Lower leg skin (tissue), 4 donors: ENCODE results near the gene CMC4. TPM values are rescaled to one million over a fixed set of nuclear protein-coding genes. Genes with fewer than 3 reads are reported as not detected.

Source experiments
- DNase-seq, 2 donors: peaks; one replicate each; pipeline ENCODE4 v3.0.0-alpha.2; 2019; ENCODE audit warnings: low spot score in 2 of 2
- H3K4me3 ChIP-seq: fragments of 200-600 bp; sonication (generic); 2 replicates; pipeline ENCODE4 v1.5.1; 2017; ENCODE audit warnings: mild to moderate bottlenecking, low read depth; ENCODE audit not compliant: poor library complexity, severe bottlenecking
- POLR2A ChIP-seq, 2 donors: fragments of 450-650 bp; IDR thresholded peaks; one replicate each; pipeline ENCODE4 v1.6.1; 2016 to 2017; ENCODE audit warnings: antibody characterized with exemption in 2 of 2, mild to moderate bottlenecking in 1 of 2, moderate library complexity in 1 of 2
- WGBS, 2 donors: methylation state at CpG; one replicate each; pipeline ENCODE4 v1.1.5; 2018; 5-methylcytosine and 5-hydroxymethylcytosine counted together
- intact Hi-C: fragments of 100-400 bp; cut with DNase I; formaldehyde crosslinking; loops from one replicate; pipeline ENCODE4 v1.15.0; 2023; ENCODE audit warnings: low total_unique reads
- total RNA-seq, 4 donors: library from RNA; depleted of rRNA; stranded (reverse); fragments of >200 nt; gene quantifications; one replicate each; pipeline ENCODE4 v1.1.0, GENCODE V29; 2016
- TF ChIP-seq, protein P1 (sequence below), 3 donors: fragments of 450-650 bp; IDR thresholded peaks; one replicate each; pipeline ENCODE4 v1.5.1; 2016; ENCODE audit warnings: antibody characterized with exemption in 3 of 3, mild to moderate bottlenecking in 3 of 3, moderate library complexity in 2 of 3

CMC4 gene
- total RNA-seq, 4 donors from 2014 or later, result 17.8 to 22.2 (median 18.5) TPM

DNA sequence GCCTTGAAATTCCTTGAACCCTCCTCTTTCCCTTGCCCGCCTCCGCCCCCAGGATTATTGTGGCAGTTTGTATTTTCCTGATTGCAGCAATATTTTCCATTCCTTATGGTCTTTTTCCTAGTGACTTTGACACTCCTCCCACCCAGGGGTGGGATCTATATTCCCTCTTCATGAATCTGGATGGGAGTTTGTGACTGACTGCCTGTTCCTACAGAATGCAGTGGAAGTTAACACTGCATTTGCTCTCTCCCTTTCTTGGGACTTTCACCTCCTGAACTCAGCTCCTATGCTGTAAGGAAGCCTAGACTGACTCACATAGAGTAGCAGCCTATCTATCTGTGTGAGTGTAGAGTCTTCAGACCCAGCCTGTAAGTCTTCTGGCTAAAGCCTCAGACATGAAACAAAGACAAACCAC, 42.1 kb downstream of the CMC4 start:
- no peak for DNase-seq

GRCh38 chrX:155028129-155028528, 42.8 kb downstream of the CMC4 start:
- no peak overlapping the region for H3K4me3 ChIP-seq
- WGBS, 2 donors, result 43 to 44% methylated on average over 3 of the region's 3 CpGs
- TF ChIP-seq, protein P1, sequence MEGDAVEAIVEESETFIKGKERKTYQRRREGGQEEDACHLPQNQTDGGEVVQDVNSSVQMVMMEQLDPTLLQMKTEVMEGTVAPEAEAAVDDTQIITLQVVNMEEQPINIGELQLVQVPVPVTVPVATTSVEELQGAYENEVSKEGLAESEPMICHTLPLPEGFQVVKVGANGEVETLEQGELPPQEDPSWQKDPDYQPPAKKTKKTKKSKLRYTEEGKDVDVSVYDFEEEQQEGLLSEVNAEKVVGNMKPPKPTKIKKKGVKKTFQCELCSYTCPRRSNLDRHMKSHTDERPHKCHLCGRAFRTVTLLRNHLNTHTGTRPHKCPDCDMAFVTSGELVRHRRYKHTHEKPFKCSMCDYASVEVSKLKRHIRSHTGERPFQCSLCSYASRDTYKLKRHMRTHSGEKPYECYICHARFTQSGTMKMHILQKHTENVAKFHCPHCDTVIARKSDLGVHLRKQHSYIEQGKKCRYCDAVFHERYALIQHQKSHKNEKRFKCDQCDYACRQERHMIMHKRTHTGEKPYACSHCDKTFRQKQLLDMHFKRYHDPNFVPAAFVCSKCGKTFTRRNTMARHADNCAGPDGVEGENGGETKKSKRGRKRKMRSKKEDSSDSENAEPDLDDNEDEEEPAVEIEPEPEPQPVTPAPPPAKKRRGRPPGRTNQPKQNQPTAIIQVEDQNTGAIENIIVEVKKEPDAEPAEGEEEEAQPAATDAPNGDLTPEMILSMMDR (IDR thresholded peaks at IDR 0.05), result no peak
- no peak for TF ChIP-seq POLR2A (IDR thresholded peaks at IDR 0.05)
- no peak for DNase-seq
- intact Hi-C loops, result no loop called here

More for the DNA sequence above, 42.1 kb downstream of the CMC4 start:
- no peak overlapping the region for H3K4me3 ChIP-seq
- WGBS, 2 donors, result 28 to 61% methylated on average over 2 of the region's 2 CpGs
- TF ChIP-seq POLR2A (IDR thresholded peaks at IDR 0.05), result no peak
- TF ChIP-seq, protein P1 (IDR thresholded peaks at IDR 0.05), result no peak
- intact Hi-C loops, result no loop called here

- DNase-seq, result peak in 1 of 2 donors; percentile 17
- peak overlapping the region; percentile 45 for H3K4me3 ChIP-seq
- whole genome bisulfite sequencing, 2 donors, result 0 to 31% methylated on average over 14 of the region's 14 CpGs
- no peak for TF ChIP-seq POLR2A (IDR thresholded peaks at IDR 0.05)
- TF ChIP-seq, protein P1 (IDR thresholded peaks at IDR 0.05), result no peak
- intact Hi-C loops, result no loop called here
Measured at GRCh38 chrX:155027509-155028066, 43.3 kb downstream of the CMC4 start.

GRCh38 chrX:155026727-155027508, 44.0 kb downstream of the CMC4 start, which contains the start of gene FUNDC2:
Gene FUNDC2 (plus strand): TSS chrX:155026844. CDS start chrX:155026939, 95 bp downstream.
- H3K4me3 ChIP-seq, result peak within 1 kb of the TSS; percentile 45
- intact Hi-C loops, result no loop called here
- WGBS, 2 donors, result 0 to 56% methylated on average over 18 to 50 of the region's 82 CpGs
- peak; percentile 91 to 98 for DNase-seq
- TF ChIP-seq, protein P1 (IDR thresholded peaks at IDR 0.05), result no peak
- TF ChIP-seq POLR2A (IDR thresholded peaks at IDR 0.05), result peak in 1 of 2 donors; percentile 6

- WGBS, 2 donors, result 0 to 35% methylated on average over 16 of the region's 16 CpGs
- DNase-seq, result no peak
- intact Hi-C loops, result no loop called here
- no peak overlapping the region for H3K4me3 ChIP-seq
- no peak for TF ChIP-seq POLR2A (IDR thresholded peaks at IDR 0.05)
- TF ChIP-seq, protein P1 (IDR thresholded peaks at IDR 0.05), result no peak
Measured at GRCh38 chrX:155026420-155026726, 44.6 kb downstream of the CMC4 start.
